ENCODE results near the gene PNPO.

PNPO gene

GRCh38 chr17:47949946-47950345, 8.6 kb downstream of the PNPO start:
- DNase-seq (ENCODE audit: low read depth), result no peak

- DNase-seq (ENCODE audit: low read depth), result no peak
Observed at GRCh38 chr17:47950448-47950847, 9.1 kb downstream of the PNPO start.

GRCh38 chr17:47952171-47953021, 11.0 kb downstream of the PNPO start:
- no peak for DNase-seq (ENCODE audit: low read depth)

- no peak for DNase-seq (ENCODE audit: low read depth)
Observed at GRCh38 chr17:47953909-47954308, 12.5 kb downstream of the PNPO start.

- DNase-seq (ENCODE audit: low read depth), result no peak
Observed at GRCh38 chr17:47955497-47956461, 14.4 kb downstream of the PNPO start.

- DNase-seq (ENCODE audit: low read depth), result no peak
Observed at GRCh38 chr17:47956791-47957590, 15.6 kb downstream of the PNPO start.

GRCh38 chr17:47957591-47958490, 16.5 kb downstream of the PNPO start, which contains the start of gene PRR15L:
PRR15L (minus strand) TSS chr17:47957883; CDS start chr17:47953234, 4,649 bp downstream.
- no peak for DNase-seq (ENCODE audit: low read depth)

GRCh38 chr17:47959825-47960655, 18.7 kb downstream of the PNPO start:
- DNase-seq (ENCODE audit: low read depth), result no peak

GRCh38 chr17:47961406-47961805, 20.0 kb downstream of the PNPO start:
- no peak for DNase-seq (ENCODE audit: low read depth)

- no peak for DNase-seq (ENCODE audit: low read depth)
Observed at GRCh38 chr17:47962901-47963300, 21.5 kb downstream of the PNPO start.

- no peak for DNase-seq (ENCODE audit: low read depth)
Observed at GRCh38 chr17:47964856-47965255, 23.5 kb downstream of the PNPO start.

GRCh38 chr17:47966079-47966519, 24.7 kb downstream of the PNPO start:
- DNase-seq (ENCODE audit: low read depth), result no peak

GRCh38 chr17:47967607-47968252, 26.4 kb downstream of the PNPO start:
- DNase-seq (ENCODE audit: low read depth), result no peak

GRCh38 chr17:47968836-47969235, 27.5 kb downstream of the PNPO start:
- DNase-seq (ENCODE audit: low read depth), result no peak

- DNase-seq (ENCODE audit: low read depth), result no peak
Observed at GRCh38 chr17:47969930-47970724, 28.8 kb downstream of the PNPO start.

GRCh38 chr17:47970725-47971499, 29.5 kb downstream of the PNPO start, which contains the start of gene CDK5RAP3:
CDK5RAP3 (plus strand) TSS chr17:47971113; CDS start chr17:47971147, 34 bp downstream.
- peak; percentile 98 for DNase-seq (ENCODE audit: low read depth)

GRCh38 chr17:47973541-47973940, 32.2 kb downstream of the PNPO start:
- no peak for DNase-seq (ENCODE audit: low read depth)
